SKM-1 treated with dmso at 0.1 percent for 144 hours (cell line): ENCODE measurements around the gene CMTM4.
"Not testable (repeated sequence)": the region's sequence is repeated elsewhere in the genome, so short reads cannot be mapped to it uniquely, and the experiment has no call there.

Experiments used
- DNase-seq: peaks from one replicate; lab custom pipeline; 2025; ENCODE audit not compliant: unreplicated experiment; lab: John Stamatoyannopoulos, UW

Gene CMTM4

GRCh38 chr16:66705790-66706505 is 9.4 kb upstream of the CMTM4 start:
- no peak for DNase-seq

GRCh38 chr16:66703406-66704215 is 7.1 kb upstream of the CMTM4 start:
- no peak for DNase-seq

- DNase-seq: no peak
These were observed 5.0 kb upstream of the CMTM4 start for GRCh38 chr16:66701516-66701915.

- DNase-seq: peak; percentile 5
These were observed 4.5 kb upstream of the CMTM4 start for GRCh38 chr16:66701026-66701425.

GRCh38 chr16:66699898-66700297 is 3.4 kb upstream of the CMTM4 start:
- DNase-seq: no peak

- DNase-seq: no peak
These were observed 1.5 kb upstream of the CMTM4 start for GRCh38 chr16:66698046-66698445.

GRCh38 chr16:66695935-66696668 is 441 bp downstream of the CMTM4 start:
- no peak for DNase-seq

- DNase-seq: peak; percentile 43
These were observed 1.0 kb downstream of the CMTM4 start for GRCh38 chr16:66695471-66695934.

GRCh38 chr16:66693149-66693548 is 3.4 kb downstream of the CMTM4 start:
- DNase-seq: peak; percentile 34

- no peak for DNase-seq
These were observed 4.2 kb downstream of the CMTM4 start for GRCh38 chr16:66692341-66692740.

- no peak for DNase-seq
These were observed 5.3 kb downstream of the CMTM4 start for GRCh38 chr16:66691234-66691633.

GRCh38 chr16:66690106-66690847 is 6.3 kb downstream of the CMTM4 start:
- no peak for DNase-seq

- no peak for DNase-seq
These were observed 7.3 kb downstream of the CMTM4 start for GRCh38 chr16:66689282-66689681.

GRCh38 chr16:66687906-66688625 is 8.5 kb downstream of the CMTM4 start:
- no peak for DNase-seq

- not testable (repeated sequence) for DNase-seq
These were observed 10.9 kb downstream of the CMTM4 start for GRCh38 chr16:66685501-66686115.

GRCh38 chr16:66682271-66682670 is 14.3 kb downstream of the CMTM4 start:
- DNase-seq: no peak

GRCh38 chr16:66681676-66682075 is 14.9 kb downstream of the CMTM4 start:
- no peak for DNase-seq

GRCh38 chr16:66678337-66678736 is 18.2 kb downstream of the CMTM4 start:
- no peak for DNase-seq

GRCh38 chr16:66677836-66678235 is 18.7 kb downstream of the CMTM4 start:
- DNase-seq: no peak

- no peak for DNase-seq
These were observed 19.4 kb downstream of the CMTM4 start for GRCh38 chr16:66677179-66677578.
